Coronary artery (tissue), 2 donors: Measurements from ENCODE around the gene MAST4.

Experiments
- DNase-seq: peaks from one replicate; pipeline ENCODE4 v3.0.0-alpha.2; 2017; ENCODE audit warnings: low spot score
- H3K27ac ChIP-seq, 2 donors: fragments of 200-600 bp; sonication (generic); one replicate each; pipeline ENCODE4 v1.5.1; 2016 to 2019
- H3K4me3 ChIP-seq: fragments of 200-600 bp; sonication (generic); 2 replicates; pipeline ENCODE4 v1.5.1; 2016; ENCODE audit warnings: mild to moderate bottlenecking, moderate library complexity
- TF ChIP-seq, protein P1 (sequence below): fragments of 200-600 bp; sonication (generic); IDR thresholded peaks from one replicate; pipeline ENCODE4 v1.5.1; 2019; ENCODE audit warnings: antibody characterized with exemption

The MAST4 gene

GRCh38 chr5:67035098-67035740 lies 439.0 kb downstream of the MAST4 start:
- no peak overlapping the region for H3K27ac ChIP-seq
- TF ChIP-seq, protein P1, sequence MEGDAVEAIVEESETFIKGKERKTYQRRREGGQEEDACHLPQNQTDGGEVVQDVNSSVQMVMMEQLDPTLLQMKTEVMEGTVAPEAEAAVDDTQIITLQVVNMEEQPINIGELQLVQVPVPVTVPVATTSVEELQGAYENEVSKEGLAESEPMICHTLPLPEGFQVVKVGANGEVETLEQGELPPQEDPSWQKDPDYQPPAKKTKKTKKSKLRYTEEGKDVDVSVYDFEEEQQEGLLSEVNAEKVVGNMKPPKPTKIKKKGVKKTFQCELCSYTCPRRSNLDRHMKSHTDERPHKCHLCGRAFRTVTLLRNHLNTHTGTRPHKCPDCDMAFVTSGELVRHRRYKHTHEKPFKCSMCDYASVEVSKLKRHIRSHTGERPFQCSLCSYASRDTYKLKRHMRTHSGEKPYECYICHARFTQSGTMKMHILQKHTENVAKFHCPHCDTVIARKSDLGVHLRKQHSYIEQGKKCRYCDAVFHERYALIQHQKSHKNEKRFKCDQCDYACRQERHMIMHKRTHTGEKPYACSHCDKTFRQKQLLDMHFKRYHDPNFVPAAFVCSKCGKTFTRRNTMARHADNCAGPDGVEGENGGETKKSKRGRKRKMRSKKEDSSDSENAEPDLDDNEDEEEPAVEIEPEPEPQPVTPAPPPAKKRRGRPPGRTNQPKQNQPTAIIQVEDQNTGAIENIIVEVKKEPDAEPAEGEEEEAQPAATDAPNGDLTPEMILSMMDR: no peak
- no peak overlapping the region for H3K4me3 ChIP-seq
- DNase-seq: no peak

GRCh38 chr5:67037171-67037570 lies 441.0 kb downstream of the MAST4 start:
- TF ChIP-seq, protein P1: no peak
- Histone ChIP-seq H3K27ac (no peak overlapping the region), H3K4me3 (no peak overlapping the region)
- DNase-seq: no peak

DNA sequence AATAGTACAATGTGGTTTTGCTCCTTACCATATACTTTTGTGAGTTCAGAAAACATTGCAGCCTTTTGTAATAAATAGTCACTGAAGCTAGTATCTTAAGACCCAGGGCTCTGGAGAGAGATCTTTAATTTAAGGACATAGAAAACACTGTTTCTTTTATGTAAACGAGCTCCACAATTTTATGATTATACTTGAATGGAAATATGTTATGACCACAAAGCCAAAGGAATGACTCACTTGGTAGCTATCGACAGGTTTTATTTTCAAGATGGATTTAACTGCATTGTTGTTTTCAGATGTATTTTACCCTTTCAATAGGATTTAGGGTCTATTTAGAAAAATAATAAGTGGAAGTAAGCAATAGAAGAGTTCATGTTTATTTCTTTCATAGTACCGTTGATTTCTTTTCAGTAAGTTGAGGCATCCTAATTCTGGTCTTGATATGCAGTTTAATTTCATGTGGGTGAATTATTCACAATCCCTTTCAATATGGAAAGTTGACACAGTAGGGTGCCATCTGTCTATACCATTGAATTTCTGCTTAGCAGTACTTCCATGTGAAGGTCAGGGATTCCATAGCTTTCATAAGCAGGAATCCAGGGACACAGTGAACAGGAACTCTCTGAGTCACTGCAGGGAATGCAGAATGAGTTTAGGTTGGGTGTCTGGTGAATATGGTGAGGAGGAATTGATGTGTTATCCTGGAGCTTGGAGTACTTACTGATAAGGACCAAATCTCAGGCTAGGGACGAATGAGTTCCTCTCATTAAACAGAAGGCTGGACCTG lies 442.8 kb downstream of the MAST4 start:
- H3K4me3 ChIP-seq: no peak overlapping the region
- peak overlapping the region in 1 of 2 donors; percentile 17 for H3K27ac ChIP-seq
- no peak for DNase-seq
- TF ChIP-seq, protein P1: no peak

GRCh38 chr5:67042176-67043003 lies 446.2 kb downstream of the MAST4 start:
- Histone ChIP-seq H3K27ac (no peak overlapping the region), H3K4me3 (no peak overlapping the region)
- TF ChIP-seq, protein P1: no peak
- DNase-seq: no peak

DNA sequence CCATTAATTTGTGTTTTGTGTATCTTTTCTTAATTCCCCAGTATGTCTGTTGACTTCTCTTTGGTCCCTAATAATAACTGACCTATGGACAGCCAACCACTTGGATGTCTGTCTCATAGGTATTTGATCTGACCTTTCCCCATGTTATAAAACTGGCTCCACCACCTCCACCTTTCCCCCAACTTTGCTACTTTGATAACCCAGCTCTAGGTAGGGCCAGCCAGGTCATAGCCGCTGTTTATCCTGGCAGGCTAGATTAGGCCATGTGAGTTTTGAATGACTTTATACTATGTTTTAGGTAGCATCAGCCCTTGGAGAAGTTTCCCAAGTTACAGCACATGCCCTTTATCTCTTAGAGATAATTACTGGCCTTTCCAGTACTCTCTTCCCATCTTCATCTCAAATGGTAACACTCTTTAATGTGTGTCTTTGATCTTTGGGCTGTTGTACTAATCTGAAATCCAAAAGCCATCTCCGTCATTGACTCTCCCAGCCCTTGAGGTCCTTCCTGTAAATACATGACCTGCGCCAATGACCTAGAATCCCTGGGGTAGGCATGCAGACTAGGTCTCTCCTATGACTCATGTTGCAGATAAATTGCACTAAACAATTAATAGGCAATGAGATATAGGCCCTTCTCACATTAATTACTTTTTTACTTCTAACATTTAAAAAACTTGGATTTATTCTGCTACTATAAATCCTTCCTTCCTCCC lies 447.8 kb downstream of the MAST4 start:
- TF ChIP-seq, protein P1: no peak
- H3K27ac ChIP-seq: no peak overlapping the region
- H3K4me3 ChIP-seq: no peak overlapping the region
- no peak for DNase-seq

DNA sequence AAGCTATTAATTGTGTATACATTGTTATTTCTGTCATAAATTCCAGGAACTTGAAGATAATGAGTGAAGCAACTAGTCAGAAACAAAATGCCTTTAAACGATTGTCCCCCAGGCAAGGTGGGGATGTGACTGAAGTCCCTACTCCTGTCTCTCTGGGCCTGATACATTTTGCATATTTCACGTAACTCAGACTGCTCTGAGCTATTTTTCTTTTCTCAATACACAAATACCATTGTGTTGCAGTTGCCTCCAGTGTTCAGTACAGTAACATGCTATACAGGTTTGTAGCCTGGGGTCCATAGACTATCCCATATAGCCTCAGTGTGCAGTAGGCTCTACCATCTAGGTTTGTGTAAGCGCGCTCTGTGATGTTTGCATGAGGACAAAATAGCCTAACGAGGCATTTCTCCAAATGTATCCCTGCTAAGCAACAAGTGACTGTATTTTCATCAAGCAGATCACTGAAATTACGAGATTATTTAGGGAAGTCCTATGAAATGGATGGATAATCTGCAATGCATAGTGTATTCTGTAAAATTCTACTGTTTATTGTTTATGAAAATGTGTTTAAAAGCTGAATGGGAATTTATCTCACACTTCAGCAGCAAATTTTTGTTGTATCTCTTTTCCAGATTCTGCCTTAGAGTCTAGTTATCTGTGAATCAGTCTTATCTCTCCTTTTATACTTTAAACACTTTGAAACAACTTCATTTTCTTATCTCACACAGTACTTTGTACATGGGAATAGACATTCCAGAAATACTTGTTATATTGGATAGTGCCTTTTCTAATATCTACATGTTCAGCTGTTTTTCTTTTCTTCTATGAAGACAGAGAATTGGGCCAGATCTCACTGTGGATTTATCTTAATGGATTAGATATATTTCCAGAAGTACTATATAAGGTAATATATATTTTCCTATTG lies 449.9 kb downstream of the MAST4 start:
- Histone ChIP-seq H3K4me3 (no peak overlapping the region), H3K27ac (no peak overlapping the region)
- no peak for DNase-seq
- TF ChIP-seq, protein P1: no peak
